GM12878 (cell line): ENCODE results near the gene APOBEC3H. TPM values are rescaled to one million over a fixed set of nuclear protein-coding genes. Genes with fewer than 3 reads are reported as not detected.

Experiments used
- ATAC-seq: fragments of 200-7000 bp; cut with Tn5 transposase; 3 replicates; pipeline ENCODE4 v1.9.1; 2020; ENCODE audit warnings: mild to moderate bottlenecking, moderate library complexity
- BruUV-seq: library from RNA; stranded (reverse); fragments of 400-500 nt; replicated peaks from 2 replicates; lab custom pipeline; 2021; lab: Mats Ljungman, UMichigan
- CTCF ChIA-PET: fragments of 300-600 bp; sonication (Branson Sonifier 250); formaldehyde crosslinking; extraction: SDS; loops from one replicate; lab custom pipeline; 2021; ENCODE audit warnings: inconsistent platforms; lab: Yijun Ruan, JAX
- POLR2A ChIA-PET: fragments of 350-600 bp; formaldehyde crosslinking; extraction: SDS; loops from one replicate; lab custom pipeline; 2021; ENCODE audit warnings: inconsistent platforms; lab: Charles Lee
- RAD21 ChIA-PET: fragments of 300-600 bp; sonication (Branson Sonifier 250); formaldehyde crosslinking; loops from one replicate; lab custom pipeline; 2023; ENCODE audit warnings: antibody characterized with exemption; ENCODE audit not compliant: unreplicated experiment; lab: Charles Lee
- SMC1A ChIA-PET: fragments of 300-600 bp; sonication (Branson Sonifier 250); formaldehyde crosslinking; loops from one replicate; lab custom pipeline; 2023; ENCODE audit not compliant: unreplicated experiment, uncharacterized antibody; lab: Charles Lee
- DNase-seq: peaks from one replicate; pipeline ENCODE4 v3.0.0-alpha.2; 2011; ENCODE audit warnings: low read depth, low spot score
- FAIRE-seq: peaks from 3 replicates; lab custom pipeline; 2011; peaks lifted over from hg19 to GRCh38; lab: Jason Lieb, UNC
- H2AFZ ChIP-seq: 2 replicates; pipeline ENCODE4 v1.6.0; 2011; ENCODE audit warnings: low read depth, low read length, control low read depth; ENCODE audit not compliant: control insufficient read depth
- H3K27ac ChIP-seq: 2 replicates; pipeline ENCODE4 v1.5.1; 2011; ENCODE audit warnings: control low read depth; ENCODE audit not compliant: control insufficient read depth, insufficient read depth
- H3K27me3 ChIP-seq, 2 experiments: replicated peaks in 1 of 2; 2 replicates each; pipeline versions ENCODE4 v1.6.0 to v1.6.1; 2011; ENCODE audit warnings: low read length in 1 of 2; ENCODE audit not compliant: control insufficient read depth in 2 of 2, insufficient read depth in 2 of 2
- H3K36me3 ChIP-seq, 2 experiments: 2 replicates each; pipeline ENCODE4 v1.5.1; 2011; ENCODE audit warnings: low read length in 1 of 2; ENCODE audit not compliant: control insufficient read depth in 2 of 2, insufficient read depth in 2 of 2
- H3K4me1 ChIP-seq: 2 replicates; pipeline ENCODE4 v1.6.1; 2011; ENCODE audit warnings: mild to moderate bottlenecking, low read length, moderate library complexity, mixed read lengths; ENCODE audit not compliant: control insufficient read depth, insufficient read depth
- H3K4me2 ChIP-seq: 2 replicates; pipeline ENCODE4 v1.6.0; 2011; ENCODE audit warnings: control low read depth; ENCODE audit not compliant: control insufficient read depth, insufficient read depth
- H3K4me3 ChIP-seq: fragments of 200-600 bp; sonication (generic); 2 replicates; pipeline ENCODE4 v1.5.1; 2016
- H3K79me2 ChIP-seq: 2 replicates; pipeline ENCODE4 v1.6.0; 2011; ENCODE audit warnings: low read length; ENCODE audit not compliant: control insufficient read depth, insufficient read depth
- H3K9ac ChIP-seq: 2 replicates; pipeline ENCODE4 v1.8.0; 2011; ENCODE audit warnings: low read length, control low read depth, mixed read lengths; ENCODE audit not compliant: control insufficient read depth, insufficient read depth
- H3K9me3 ChIP-seq: replicated peaks from 3 replicates; pipeline ENCODE4 v1.5.1; 2011; ENCODE audit warnings: mild to moderate bottlenecking, low read length; ENCODE audit not compliant: control insufficient read depth, insufficient read depth
- H4K20me1 ChIP-seq: 2 replicates; pipeline ENCODE4 v1.6.0; 2011; ENCODE audit not compliant: control insufficient read depth, insufficient read depth
- ATF7 ChIP-seq: fragments of 450-650 bp; IDR thresholded peaks from 2 replicates; pipeline ENCODE4 v1.6.1; 2016; ENCODE audit warnings: low read depth, mild to moderate bottlenecking
- CBFB ChIP-seq: IDR thresholded peaks from 2 replicates; pipeline ENCODE4 v1.6.1; 2016; ENCODE audit warnings: antibody characterized with exemption, low read depth
- CEBPZ ChIP-seq: fragments of 150-350 bp; IDR thresholded peaks from 2 replicates; pipeline ENCODE4 v1.6.1; 2016; ENCODE audit warnings: low read depth, low read length
- POLR2AphosphoS2 ChIP-seq: IDR thresholded peaks from 2 replicates; pipeline ENCODE4 v1.6.1; 2011; ENCODE audit warnings: low read depth, mild to moderate bottlenecking, low read length, improper control_type of control experiment, moderate library complexity
- SMC3 ChIP-seq: IDR thresholded peaks from 2 replicates; pipeline ENCODE4 v1.6.1; 2011; ENCODE audit warnings: low read length, improper control_type of control experiment, borderline replicate concordance
- ZBTB40 ChIP-seq: fragments of 450-650 bp; IDR thresholded peaks from 2 replicates; pipeline ENCODE4 v1.6.1; 2016; ENCODE audit warnings: mild to moderate bottlenecking, moderate library complexity, borderline replicate concordance
- ZSCAN29 ChIP-seq: fragments of 450-650 bp; IDR thresholded peaks from 2 replicates; pipeline ENCODE4 v1.6.1; 2017; ENCODE audit warnings: mild to moderate bottlenecking, moderate library complexity
- WGBS: methylation state at CpG from one replicate; pipeline ENCODE4 v1.1.6; 2016; ENCODE audit warnings: low lambda C conversion rate; ENCODE audit not compliant: insufficient replicate concordance, insufficient coverage; ENCODE audit errors: missing lambda C conversion rate; 5-methylcytosine and 5-hydroxymethylcytosine counted together
- in situ Hi-C: fragments of 300-500 bp; cut with MboI; formaldehyde crosslinking; loops from 9 replicates; pipeline ENCODE4 v1.14.3; 2018; ENCODE audit warnings: mixed read lengths
- intact Hi-C: fragments of 100-400 bp; cut with micrococcal nuclease; formaldehyde crosslinking; loops from one replicate; pipeline ENCODE4 v1.14.2; 2022; ENCODE audit not compliant: unreplicated experiment
- polyA plus RNA-seq, 11 experiments: library from polyadenylated mRNA; depleted of rRNA in 4 of 11; unstranded in 6 of 11; stranded (reverse) in 5 of 11; fragments of >200 nt; fragmentation: Nextera tagmentation in 4 of 11; fragmentation: Illumina TruSeq in 1 of 11; extraction: Ambion mirVana in 4 of 11; extraction: Trizol in 1 of 11; gene quantifications; 1 replicate in 1 of 11; 2 replicates in 10 of 11; pipeline versions ENCODE4 v1.2.1 to v1.2.3, GENCODE V29; 2011 to 2016; ENCODE audit warnings: inconsistent platforms in 2 of 11, missing spikeins in 2 of 11, low read depth in 1 of 11
- total RNA-seq, 4 experiments: library from RNA; depleted of rRNA in 3 of 4; stranded (reverse); fragments of >200 nt in 3 of 4; fragmentation: Illumina TruSeq in 1 of 4; extraction: Trizol in 1 of 4; gene quantifications; 2 replicates each; pipeline versions ENCODE4 v1.2.1 to v1.2.3, GENCODE V29; 2013 to 2021

The APOBEC3H gene
- total and polyA plus RNA-seq, 10 of the 15 experiments (the other 5 are each of a cell fraction or from before 2014, with no cell fraction given) = 7.5 to 23.0 (median 14.8) TPM

- TF ChIP-seq ATF7 = no peak
- TF ChIP-seq SMC3 = no peak
- TF ChIP-seq POLR2AphosphoS2 = no peak
Measured at GRCh38 chr22:39101226-39101625, 4.2 kb downstream of the APOBEC3H start (continued).

GRCh38 chr22:39103431-39103830 lies 6.4 kb downstream of the APOBEC3H start:
- FAIRE-seq = no peak
- ChIA-PET CTCF (interaction anchor here (1.0 kb wide), 1 partner anchor 96 kb away, joined by 3 read pairs; no protein-coding TSS in a partner anchor), SMC1A (no interaction called here), POLR2A (no interaction called here), RAD21 (no interaction called here)
- intact Hi-C loops (no loop called here), in situ Hi-C loops (no loop called here)
- no peak for TF ChIP-seq CBFB
- TF ChIP-seq CEBPZ = no peak
- TF ChIP-seq ZSCAN29 = no peak
- no peak for TF ChIP-seq ZBTB40
- ATAC-seq = no peak
- no peaks in the 10 kb centered on the region for H3K36me3 ChIP-seq
- no peak overlapping the region for H3K9ac ChIP-seq
- H4K20me1 ChIP-seq = no peaks in the 10 kb centered on the region
- no peak overlapping the region for H3K4me2 ChIP-seq
- no TSS peak for BruUV-seq
- no peaks in the 10 kb centered on the region; the same call in 1 of the 2 replicates for H3K79me2 ChIP-seq
- no peaks in the 10 kb centered on the region for H3K9me3 ChIP-seq
- H3K27me3 ChIP-seq = no peaks in the 10 kb centered on the region
- no peak overlapping the region for H3K4me3 ChIP-seq
- no peak overlapping the region for H3K27ac ChIP-seq
- H2AFZ ChIP-seq = no peak overlapping the region
- DNase-seq = no peak
- peaks cover 22% of the 10 kb centered on the region for H3K4me1 ChIP-seq
- WGBS = 73% methylated on average over 2 of the region's 2 CpGs
